ENCODE results near the gene PPP3R1.

GRCh38 chr2:68240446-68240845 lies 11.9 kb downstream of the PPP3R1 start:
- no peak for TF ChIP-seq CTCF (conservative IDR thresholded peaks at IDR 0.05; ENCODE audit: low read length)
- no peak for TF ChIP-seq EZH2phosphoT487 (IDR thresholded peaks at IDR 0.05; ENCODE audit: borderline replicate concordance, low read depth, low read length)
